HG02870 (cell line): ENCODE measurements around the gene CCBE1.
"Not testable (repeated sequence)": the region's sequence is repeated elsewhere in the genome, so short reads cannot be mapped to it uniquely, and the experiment has no call there.

Source experiments
- ATAC-seq: cut with Tn5 transposase; IDR thresholded peaks from one replicate; pipeline ENCODE4 v1.9.1; 2021; ENCODE audit warnings: mild to moderate bottlenecking, moderate library complexity; ENCODE audit not compliant: unreplicated experiment

Gene CCBE1

GRCh38 chr18:59715966-59716369 lies 18.7 kb upstream of the CCBE1 start:
- no peak for ATAC-seq

- ATAC-seq: no peak
Measured at GRCh38 chr18:59715445-59715844, 18.2 kb upstream of the CCBE1 start.

GRCh38 chr18:59714096-59714495 lies 16.9 kb upstream of the CCBE1 start:
- ATAC-seq: not testable (repeated sequence)

- ATAC-seq: no peak
Measured at GRCh38 chr18:59712311-59712710, 15.1 kb upstream of the CCBE1 start.

- ATAC-seq: no peak
Measured at GRCh38 chr18:59708988-59709387, 11.8 kb upstream of the CCBE1 start.

GRCh38 chr18:59707306-59707705 lies 10.1 kb upstream of the CCBE1 start:
- no peak for ATAC-seq

GRCh38 chr18:59706499-59706898 lies 9.3 kb upstream of the CCBE1 start:
- ATAC-seq: no peak

- ATAC-seq: no peak
Measured at GRCh38 chr18:59705145-59705544, 7.9 kb upstream of the CCBE1 start.

GRCh38 chr18:59704146-59704545 lies 6.9 kb upstream of the CCBE1 start:
- no peak for ATAC-seq

GRCh38 chr18:59701272-59701671 lies 4.0 kb upstream of the CCBE1 start:
- no peak for ATAC-seq

- no peak for ATAC-seq
Measured at GRCh38 chr18:59700535-59700967, 3.3 kb upstream of the CCBE1 start.

- ATAC-seq: no peak
Measured at GRCh38 chr18:59699750-59700534, 2.7 kb upstream of the CCBE1 start.

- ATAC-seq: no peak
Measured at GRCh38 chr18:59699061-59699460, 1.8 kb upstream of the CCBE1 start.

- peak; percentile 34 for ATAC-seq
Measured at GRCh38 chr18:59696311-59697235, 650 bp downstream of the CCBE1 start.

- no peak for ATAC-seq
Measured at GRCh38 chr18:59695551-59695950, 1.7 kb downstream of the CCBE1 start.

- no peak for ATAC-seq
Measured at GRCh38 chr18:59694824-59695223, 2.4 kb downstream of the CCBE1 start.

- ATAC-seq: no peak
Measured at GRCh38 chr18:59691996-59692395, 5.2 kb downstream of the CCBE1 start.

GRCh38 chr18:59690996-59691395 lies 6.2 kb downstream of the CCBE1 start:
- no peak for ATAC-seq

- no peak for ATAC-seq
Measured at GRCh38 chr18:59690186-59690982, 6.8 kb downstream of the CCBE1 start.

GRCh38 chr18:59689756-59690155 lies 7.5 kb downstream of the CCBE1 start:
- ATAC-seq: no peak

GRCh38 chr18:59686260-59686659 lies 11.0 kb downstream of the CCBE1 start:
- ATAC-seq: no peak
